Liver (tissue), 9 donors: ENCODE measurements around the gene EHBP1. TPM values are rescaled to one million over a fixed set of nuclear protein-coding genes. Genes with fewer than 3 reads are reported as not detected.

Source experiments
- DNase-seq: peaks from one replicate; pipeline ENCODE4 v3.0.0-alpha.2; 2017; ENCODE audit warnings: low spot score
- H3K27ac ChIP-seq, 2 donors: one replicate each; pipeline ENCODE4 v1.7.0; 2013; ENCODE audit warnings: inconsistent platforms in 2 of 2, low read length in 2 of 2, control low read depth in 1 of 2, low read depth in 1 of 2, mild to moderate bottlenecking in 1 of 2
- H3K27me3 ChIP-seq, 4 donors: one replicate each; pipeline versions ENCODE4 v1.6.1 to v1.7.0; 2013; ENCODE audit warnings: low read length in 3 of 4, inconsistent platforms in 1 of 4, mild to moderate bottlenecking in 1 of 4, moderate library complexity in 1 of 4; ENCODE audit not compliant: control insufficient read depth in 4 of 4, insufficient read depth in 4 of 4
- H3K36me3 ChIP-seq, 4 donors: one replicate each; pipeline versions ENCODE4 v1.6.1 to v1.7.0; 2013; ENCODE audit warnings: low read length in 3 of 4, mild to moderate bottlenecking in 3 of 4, low read depth in 1 of 4, moderate library complexity in 1 of 4; ENCODE audit not compliant: control insufficient read depth in 4 of 4, insufficient read depth in 3 of 4
- H3K4me1 ChIP-seq, 4 donors: one replicate each; pipeline versions ENCODE4 v1.6.1 to v1.7.0; 2013; ENCODE audit warnings: low read length in 3 of 4, mild to moderate bottlenecking in 3 of 4, moderate library complexity in 1 of 4; ENCODE audit not compliant: control insufficient read depth in 4 of 4, insufficient read depth in 4 of 4
- H3K4me3 ChIP-seq, 3 donors: one replicate each; pipeline versions ENCODE4 v1.6.1 to v1.7.0; 2013; ENCODE audit warnings: low read length in 3 of 3, control low read depth in 1 of 3, low read depth in 1 of 3, mild to moderate bottlenecking in 1 of 3
- H3K9ac ChIP-seq, 2 donors: one replicate each; pipeline ENCODE4 v1.7.0; 2013; ENCODE audit warnings: low read length in 2 of 2, mild to moderate bottlenecking in 2 of 2, moderate library complexity in 2 of 2, control low read depth in 1 of 2, low read depth in 1 of 2
- H3K9me3 ChIP-seq, 4 donors: one replicate each; pipeline versions ENCODE4 v1.6.1 to v1.7.0; 2013; ENCODE audit warnings: low read length in 3 of 4; ENCODE audit not compliant: control insufficient read depth in 4 of 4
- ATF3 ChIP-seq: IDR thresholded peaks from 2 replicates; pipeline ENCODE4 v1.6.1; 2016; ENCODE audit warnings: antibody characterized with exemption
- CTCF ChIP-seq: fragments of 150-350 bp; IDR thresholded peaks from 2 replicates; pipeline ENCODE4 v1.5.1; 2017; ENCODE audit warnings: improper control_type of control experiment, low read depth, low read length; ENCODE audit not compliant: missing input control
- EGR1 ChIP-seq, 2 donors: IDR thresholded peaks; 2 replicates each; pipeline ENCODE4 v1.6.1; 2016 to 2018; ENCODE audit warnings: antibody characterized with exemption in 2 of 2, low read depth in 2 of 2
- FOXA1 ChIP-seq: IDR thresholded peaks from 2 replicates; pipeline ENCODE4 v1.6.1; 2016; ENCODE audit warnings: antibody characterized with exemption
- FOXA2 ChIP-seq: IDR thresholded peaks from 2 replicates; pipeline ENCODE4 v1.6.1; 2016; ENCODE audit warnings: antibody characterized with exemption
- GABPA ChIP-seq, 2 donors: IDR thresholded peaks in 1 of 2; conservative IDR thresholded peaks in 1 of 2; 2 replicates each; pipeline ENCODE4 v1.6.1; 2016; ENCODE audit warnings: antibody characterized with exemption in 2 of 2, mild to moderate bottlenecking in 1 of 2, moderate library complexity in 1 of 2
- HNF4A ChIP-seq, 2 donors: conservative IDR thresholded peaks; 2 replicates each; pipeline ENCODE4 v1.6.1; 2016; ENCODE audit warnings: antibody characterized with exemption in 2 of 2, mild to moderate bottlenecking in 2 of 2
- HNF4G ChIP-seq: IDR thresholded peaks from 2 replicates; pipeline ENCODE4 v1.6.1; 2016; ENCODE audit warnings: antibody characterized with exemption
- MAX ChIP-seq: IDR thresholded peaks from 2 replicates; pipeline ENCODE4 v1.6.1; 2016; ENCODE audit warnings: antibody characterized with exemption
- NR2F2 ChIP-seq: IDR thresholded peaks from 2 replicates; pipeline ENCODE4 v1.6.1; 2016; ENCODE audit warnings: antibody characterized with exemption
- RAD21 ChIP-seq, 2 donors: IDR thresholded peaks; 2 replicates each; pipeline ENCODE4 v1.6.1; 2016; ENCODE audit warnings: antibody characterized with exemption in 2 of 2, mild to moderate bottlenecking in 2 of 2
- REST ChIP-seq: IDR thresholded peaks from 2 replicates; pipeline ENCODE4 v1.6.1; 2016; ENCODE audit warnings: antibody characterized with exemption, mild to moderate bottlenecking
- RXRA ChIP-seq, 2 donors: IDR thresholded peaks; 2 replicates each; pipeline ENCODE4 v1.6.1; 2017 to 2018; ENCODE audit warnings: antibody characterized with exemption in 2 of 2, mild to moderate bottlenecking in 1 of 2
- SP1 ChIP-seq: IDR thresholded peaks from 2 replicates; pipeline ENCODE4 v1.6.1; 2018; ENCODE audit warnings: antibody characterized with exemption, mild to moderate bottlenecking
- YY1 ChIP-seq: IDR thresholded peaks from 2 replicates; pipeline ENCODE4 v1.6.1; 2016; ENCODE audit warnings: antibody characterized with exemption, mild to moderate bottlenecking
- WGBS: extraction: QIAGEN DNeasy Blood & Tissue Kit; methylation state at CpG from one replicate; pipeline ENCODE4 v1.1.7; 2013; 5-methylcytosine and 5-hydroxymethylcytosine counted together
- polyA plus RNA-seq, 2 donors: library from polyadenylated mRNA; stranded (reverse) in 1 of 2; unstranded in 1 of 2; fragments of 200-250 nt in 1 of 2; fragments of >200 nt in 1 of 2; fragmentation: Nextera tagmentation in 1 of 2; extraction: Ambion mirVana in 1 of 2; gene quantifications; one replicate each; pipeline versions ENCODE4 v1.2.1 to v1.2.3, GENCODE V29; 2013 to 2015
- total RNA-seq, 2 donors: library from RNA; depleted of rRNA; stranded (reverse); fragments of >200 nt; gene quantifications; one replicate each; pipeline ENCODE4 v1.2.3, GENCODE V29; 2014
- donor health status: healthy.
- donor health status: healthy.
- donor health status: healthy.
- donor health status: healthy.
- donor health status: healthy.

Gene EHBP1
- total and polyA plus RNA-seq, 4 donors = 16.6 to 85.8 (median 24.4) TPM

- no peak for DNase-seq
- TF ChIP-seq MAX (no peak), HNF4G (no peak), SP1 (no peak), YY1 (no peak), EGR1 (IDR thresholded peaks at IDR 0.05; ENCODE audit: low read depth in 2 of 2) (no peak), FOXA1 (no peak), ATF3 (no peak), RXRA (IDR thresholded peaks at IDR 0.05) (no peak), GABPA (IDR thresholded peaks at IDR 0.05 in 1 of 2, conservative IDR thresholded peaks at IDR 0.05 in 1 of 2) (no peak)
- no peak overlapping the region for H3K27ac ChIP-seq
- H3K36me3 ChIP-seq = peaks cover 11 to 43% (median 27%) of the 10 kb centered on the region in 4 donors
- H3K4me3 ChIP-seq = no peak overlapping the region
- no peaks in the 10 kb centered on the region for H3K4me1 ChIP-seq
- H3K9me3 ChIP-seq = peaks cover 0 to 3% (median 0%) of the 10 kb centered on the region in 4 donors
- WGBS = 89% methylated on average over 1 of the region's 1 CpG
- H3K27me3 ChIP-seq = no peaks in the 10 kb centered on the region
- no peak overlapping the region for H3K9ac ChIP-seq
These were observed 165.5 kb downstream of the EHBP1 start for GRCh38 chr2:62870966-62871365.

- Histone ChIP-seq H3K27ac (no peak overlapping the region), H3K4me1 (no peaks in the 10 kb centered on the region), H3K4me3 (no peak overlapping the region), H3K36me3 (peaks cover 11 to 46% (median 30%) of the 10 kb centered on the region in 4 donors), H3K27me3 (no peaks in the 10 kb centered on the region), H3K9ac (no peak overlapping the region), H3K9me3 (peaks cover 0 to 3% (median 0%) of the 10 kb centered on the region in 4 donors)
- TF ChIP-seq EGR1 (IDR thresholded peaks at IDR 0.05; ENCODE audit: low read depth in 2 of 2) (no peak), NR2F2 (no peak), HNF4A (conservative IDR thresholded peaks at IDR 0.05) (no peak), ATF3 (no peak), MAX (no peak), RXRA (IDR thresholded peaks at IDR 0.05) (no peak), GABPA (IDR thresholded peaks at IDR 0.05 in 1 of 2, conservative IDR thresholded peaks at IDR 0.05 in 1 of 2) (no peak)
- DNase-seq = no peak
- WGBS = 99% methylated on average over 1 of the region's 1 CpG
These were observed 166.0 kb downstream of the EHBP1 start for GRCh38 chr2:62871506-62871905.

- Histone ChIP-seq H3K9ac (no peak overlapping the region), H3K4me3 (no peak overlapping the region), H3K27me3 (no peaks in the 10 kb centered on the region), H3K4me1 (no peaks in the 10 kb centered on the region), H3K9me3 (peaks cover 0 to 3% (median 0%) of the 10 kb centered on the region in 4 donors), H3K27ac (no peak overlapping the region), H3K36me3 (peaks cover 10 to 59% (median 38%) of the 10 kb centered on the region in 4 donors)
- WGBS = 97% methylated on average over 3 of the region's 3 CpGs
- no peak for DNase-seq
- no peak for TF ChIP-seq CTCF
- TF ChIP-seq FOXA2 = no peak
- no peak for TF ChIP-seq FOXA1
- no peak for TF ChIP-seq RAD21 (IDR thresholded peaks at IDR 0.05)
- TF ChIP-seq SP1 = no peak
- no peak for TF ChIP-seq ATF3
- no peak for TF ChIP-seq HNF4G
- no peak for TF ChIP-seq REST
- TF ChIP-seq RXRA (IDR thresholded peaks at IDR 0.05) = no peak
- no peak for TF ChIP-seq NR2F2
- TF ChIP-seq EGR1 (IDR thresholded peaks at IDR 0.05; ENCODE audit: low read depth in 2 of 2) = no peak
- no peak for TF ChIP-seq GABPA (IDR thresholded peaks at IDR 0.05 in 1 of 2, conservative IDR thresholded peaks at IDR 0.05 in 1 of 2)
These were observed 168.1 kb downstream of the EHBP1 start for GRCh38 chr2:62873603-62874002.
